Fibroblast of mammary gland (primary cell): ENCODE data around the gene GRM7.

Experiments
- DNase-seq: peaks from one replicate; pipeline ENCODE4 v3.0.0-alpha.2; 2010; ENCODE audit warnings: low read depth
- H3K4me3 ChIP-seq: 2 replicates; pipeline ENCODE4 v1.5.1; 2011; ENCODE audit warnings: low read depth, mild to moderate bottlenecking, low read length, moderate library complexity; ENCODE audit not compliant: control insufficient read depth
- TF ChIP-seq, protein P1 (sequence below): conservative IDR thresholded peaks from 2 replicates; pipeline ENCODE4 v1.5.1; 2011; ENCODE audit warnings: low read depth, low read length, inconsistent platforms; ENCODE audit not compliant: control insufficient read depth, insufficient read depth

GRM7 gene

DNA sequence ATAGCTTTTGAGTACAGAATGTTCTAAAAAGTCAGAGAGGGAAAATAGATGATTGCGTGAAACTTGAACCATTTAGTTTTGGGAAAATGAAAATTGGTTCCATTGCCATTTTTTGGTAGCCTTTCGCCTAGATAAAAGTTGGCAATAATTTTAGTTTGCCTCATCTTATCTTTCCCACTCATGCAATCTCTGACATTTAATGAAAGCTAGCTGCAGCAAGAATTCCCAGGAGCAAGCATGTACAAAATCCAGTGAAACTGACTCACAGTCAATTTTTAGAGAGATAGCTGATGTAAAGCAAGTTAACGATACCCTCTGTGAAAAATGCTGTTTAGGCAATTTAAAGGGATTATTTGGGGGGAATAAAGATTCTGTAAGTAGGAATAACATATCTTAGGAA lies 797.4 kb downstream of the GRM7 start:
- TF ChIP-seq, protein P1, sequence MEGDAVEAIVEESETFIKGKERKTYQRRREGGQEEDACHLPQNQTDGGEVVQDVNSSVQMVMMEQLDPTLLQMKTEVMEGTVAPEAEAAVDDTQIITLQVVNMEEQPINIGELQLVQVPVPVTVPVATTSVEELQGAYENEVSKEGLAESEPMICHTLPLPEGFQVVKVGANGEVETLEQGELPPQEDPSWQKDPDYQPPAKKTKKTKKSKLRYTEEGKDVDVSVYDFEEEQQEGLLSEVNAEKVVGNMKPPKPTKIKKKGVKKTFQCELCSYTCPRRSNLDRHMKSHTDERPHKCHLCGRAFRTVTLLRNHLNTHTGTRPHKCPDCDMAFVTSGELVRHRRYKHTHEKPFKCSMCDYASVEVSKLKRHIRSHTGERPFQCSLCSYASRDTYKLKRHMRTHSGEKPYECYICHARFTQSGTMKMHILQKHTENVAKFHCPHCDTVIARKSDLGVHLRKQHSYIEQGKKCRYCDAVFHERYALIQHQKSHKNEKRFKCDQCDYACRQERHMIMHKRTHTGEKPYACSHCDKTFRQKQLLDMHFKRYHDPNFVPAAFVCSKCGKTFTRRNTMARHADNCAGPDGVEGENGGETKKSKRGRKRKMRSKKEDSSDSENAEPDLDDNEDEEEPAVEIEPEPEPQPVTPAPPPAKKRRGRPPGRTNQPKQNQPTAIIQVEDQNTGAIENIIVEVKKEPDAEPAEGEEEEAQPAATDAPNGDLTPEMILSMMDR = no peak
- no peak overlapping the region for H3K4me3 ChIP-seq
- peak; percentile 29 for DNase-seq

- TF ChIP-seq, protein P1 = no peak
- no peak for DNase-seq
- no peak overlapping the region for H3K4me3 ChIP-seq
Observed at GRCh38 chr3:7659079-7659478, 798.2 kb downstream of the GRM7 start.

DNA sequence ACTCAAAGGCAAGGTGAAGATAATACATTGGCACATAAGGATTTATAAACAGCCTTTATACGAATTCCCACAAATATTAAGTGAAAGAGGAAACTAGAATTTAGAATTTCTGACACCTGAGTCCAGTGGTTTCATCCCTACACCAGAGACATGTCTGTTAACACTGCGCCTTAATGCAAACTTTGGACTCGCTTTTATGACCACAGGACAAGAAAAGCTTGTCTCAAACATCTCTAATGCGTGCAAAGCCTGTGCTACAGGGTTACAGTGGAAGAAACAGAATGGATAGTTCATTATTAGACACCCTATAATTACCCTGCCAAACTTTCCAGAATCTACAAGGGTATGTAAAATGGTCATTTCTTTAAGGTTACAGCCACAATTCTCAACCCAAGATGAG lies 802.9 kb downstream of the GRM7 start:
- H3K4me3 ChIP-seq = no peak overlapping the region
- TF ChIP-seq, protein P1 = no peak
- no peak for DNase-seq

GRCh38 chr3:7667774-7668173 lies 806.9 kb downstream of the GRM7 start:
- TF ChIP-seq, protein P1 = no peak
- H3K4me3 ChIP-seq = no peak overlapping the region
- DNase-seq = no peak

DNA sequence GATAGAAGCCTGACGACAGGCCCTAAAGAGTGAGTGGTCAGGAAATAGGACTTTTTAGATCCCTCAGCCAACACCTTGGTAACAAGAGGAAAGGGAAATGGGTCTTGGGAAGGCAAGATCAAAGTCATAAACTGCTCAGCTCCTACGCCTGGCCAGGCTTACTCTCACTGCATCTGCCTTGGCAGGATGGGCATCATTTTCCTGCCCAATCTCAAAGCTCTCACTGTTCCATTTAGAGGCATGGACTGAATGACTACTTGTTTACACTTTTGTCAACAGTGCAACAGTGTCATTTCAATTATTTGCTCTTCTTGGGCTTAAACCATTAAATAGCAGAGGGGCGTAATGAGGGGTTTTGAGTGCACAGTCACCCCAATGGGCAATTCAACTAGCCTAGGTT lies 808.7 kb downstream of the GRM7 start:
- DNase-seq = no peak
- no peak overlapping the region for H3K4me3 ChIP-seq
- TF ChIP-seq, protein P1 = no peak

DNA sequence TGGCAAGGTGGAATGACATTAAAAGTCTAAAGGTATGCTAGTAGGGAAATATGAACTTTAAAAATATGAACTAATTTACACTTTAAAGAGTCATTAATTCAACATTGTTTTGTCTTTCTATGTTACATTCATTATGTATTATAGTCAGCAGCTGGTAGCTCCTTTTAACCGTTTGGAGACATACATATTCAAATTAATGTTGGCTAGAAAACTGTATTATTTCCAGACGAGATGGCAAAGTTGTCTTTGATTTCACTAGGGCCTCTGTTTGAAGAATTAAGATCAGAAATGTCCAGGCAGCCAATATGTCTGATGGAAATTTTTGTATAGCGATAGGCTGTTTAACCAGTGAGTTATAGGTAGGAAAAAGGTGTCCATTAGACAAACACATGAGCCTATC lies 817.6 kb downstream of the GRM7 start:
- H3K4me3 ChIP-seq = no peak overlapping the region
- DNase-seq = no peak
- TF ChIP-seq, protein P1 = no peak

DNA sequence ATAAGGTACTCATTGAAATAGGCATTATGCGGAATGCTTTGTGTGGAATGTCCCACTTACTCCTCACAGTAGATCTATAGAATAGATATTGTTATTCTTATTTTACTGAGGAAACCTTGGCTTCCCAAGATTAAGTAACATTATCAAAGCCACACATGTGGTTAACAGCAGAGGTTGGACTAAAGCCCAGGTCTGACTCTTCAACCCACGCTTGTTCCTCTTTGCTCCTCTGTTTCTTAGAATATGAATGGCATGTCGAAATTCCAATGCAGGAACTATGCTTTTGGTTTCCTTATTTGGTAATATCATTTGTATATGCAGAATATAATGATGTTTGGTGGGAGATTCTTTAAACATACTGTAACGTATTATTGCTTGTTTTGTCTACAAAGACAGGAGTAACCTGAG lies 821.9 kb downstream of the GRM7 start:
- TF ChIP-seq, protein P1 = no peak
- no peak overlapping the region for H3K4me3 ChIP-seq
- DNase-seq = peak; percentile 95
